Osteoblast (primary cell): Measurements from ENCODE around the gene SCAI. TPM values are rescaled to one million over a fixed set of nuclear protein-coding genes. Genes with fewer than 3 reads are reported as not detected.
A peak's percentile ranks its signal among the peaks of the same experiment; 100 is the strongest.

Experiments
- DNase-seq: peaks from one replicate; pipeline ENCODE4 v3.0.0; 2011; ENCODE audit warnings: low spot score, mixed read lengths; ENCODE audit not compliant: insufficient read length; ENCODE audit errors: missing footprints
- H2AFZ ChIP-seq: 2 replicates; pipeline ENCODE4 v1.6.0; 2011; ENCODE audit warnings: mild to moderate bottlenecking, low read length
- H3K27ac ChIP-seq: 2 replicates; pipeline ENCODE4 v1.5.1; 2011; ENCODE audit warnings: mild to moderate bottlenecking, low read depth, low read length, moderate library complexity
- H3K27me3 ChIP-seq: 2 replicates; pipeline ENCODE4 v1.6.0; 2012; ENCODE audit warnings: mild to moderate bottlenecking, control low read depth, inconsistent platforms, low read length, moderate library complexity; ENCODE audit not compliant: insufficient read depth
- H3K36me3 ChIP-seq: 2 replicates; pipeline ENCODE4 v1.5.1; 2011; ENCODE audit warnings: mild to moderate bottlenecking, low read length, control low read depth, moderate library complexity; ENCODE audit not compliant: insufficient read depth
- H3K4me1 ChIP-seq: 2 replicates; pipeline ENCODE4 v1.5.1; 2011; ENCODE audit warnings: mild to moderate bottlenecking, low read length, control low read depth, moderate library complexity; ENCODE audit not compliant: insufficient read depth
- H3K4me2 ChIP-seq: 2 replicates; pipeline ENCODE4 v1.6.0; 2011; ENCODE audit warnings: mild to moderate bottlenecking, low read length; ENCODE audit not compliant: insufficient read depth
- H3K4me3 ChIP-seq: fragments of 200-600 bp; sonication (generic); 3 replicates; pipeline ENCODE4 v1.5.1; 2012; ENCODE audit warnings: mild to moderate bottlenecking, low read length, inconsistent platforms; ENCODE audit not compliant: insufficient read depth
- H3K79me2 ChIP-seq: 2 replicates; pipeline ENCODE4 v1.6.0; 2012; ENCODE audit warnings: mild to moderate bottlenecking, low read length, control low read depth, inconsistent platforms; ENCODE audit not compliant: insufficient read depth
- H3K9me3 ChIP-seq: 2 replicates; pipeline ENCODE4 v1.5.1; 2011; ENCODE audit warnings: low read depth, low read length, control low read depth
- H4K20me1 ChIP-seq: 2 replicates; pipeline ENCODE4 v1.6.0; 2012; ENCODE audit warnings: mild to moderate bottlenecking, low read length, control low read depth; ENCODE audit not compliant: insufficient read depth
- CTCF ChIP-seq: IDR thresholded peaks from 2 replicates; pipeline ENCODE4 v1.5.1; 2011; ENCODE audit warnings: mild to moderate bottlenecking, low read depth, low read length, moderate library complexity; ENCODE audit errors: extremely low read depth
- total RNA-seq: library from RNA; depleted of rRNA; stranded (reverse); fragments of >200 nt; gene quantifications from 2 replicates; pipeline ENCODE4 v1.2.3, GENCODE V29; 2012

Gene SCAI
- total RNA-seq, 1 donor = 11.2 TPM

- H2AFZ ChIP-seq = no peak overlapping the region
- no peaks in the 10 kb centered on the region for H3K9me3 ChIP-seq
- no peaks in the 10 kb centered on the region for H3K27me3 ChIP-seq
- H3K79me2 ChIP-seq = no peaks in the 10 kb centered on the region
- peaks cover 3% of the 10 kb centered on the region for H4K20me1 ChIP-seq
- no peaks in the 10 kb centered on the region for H3K4me1 ChIP-seq
- H3K4me3 ChIP-seq = no peak overlapping the region
- H3K27ac ChIP-seq = no peak overlapping the region
- no peak overlapping the region for H3K4me2 ChIP-seq
- peaks cover 49% of the 10 kb centered on the region for H3K36me3 ChIP-seq
- peak; percentile 11 for DNase-seq
- no peak for TF ChIP-seq CTCF
These were observed 249.1 kb downstream of the SCAI start for GRCh38 chr9:124894035-124894740.

Other genes starting within 250 kb of the SCAI start
- gene GOLGA1, start 202.4 kb downstream of the SCAI start, total RNA-seq = 13.4 and 15.6 TPM in 2 replicates
- 36.5 and 40.9 TPM in 2 replicates for gene PPP6C, start 46.3 kb upstream of the SCAI start, total RNA-seq
- gene RABEPK, start 57.0 kb upstream of the SCAI start, total RNA-seq = 28.6 and 30.6 TPM in 2 replicates
- 101 and 121 TPM in 2 replicates for gene HSPA5, start 97.8 kb upstream of the SCAI start, total RNA-seq
- gene GAPVD1, start 118.3 kb upstream of the SCAI start, total RNA-seq = 74.0 and 80.3 TPM in 2 replicates